Ishikawa (cell line): ENCODE results near the gene BCAT1.

Source experiments
- CEBPB ChIP-seq: IDR thresholded peaks from 2 replicates; pipeline ENCODE4 v1.6.1; 2012
- CREB1 ChIP-seq: IDR thresholded peaks from 2 replicates; pipeline ENCODE4 v1.6.1; 2012; ENCODE audit warnings: low read depth
- EGR1 ChIP-seq: IDR thresholded peaks from 2 replicates; pipeline ENCODE4 v1.6.1; 2012
- EP300 ChIP-seq: IDR thresholded peaks from 2 replicates; pipeline ENCODE4 v1.6.1; 2012; ENCODE audit warnings: borderline replicate concordance
- FOXM1 ChIP-seq: IDR thresholded peaks from 2 replicates; pipeline ENCODE4 v1.6.1; 2012; ENCODE audit warnings: low read depth, borderline replicate concordance
- NFIC ChIP-seq: IDR thresholded peaks from 2 replicates; pipeline ENCODE4 v1.6.1; 2012
- RAD21 ChIP-seq: IDR thresholded peaks from 2 replicates; pipeline ENCODE4 v1.6.1; 2012; ENCODE audit warnings: low read depth
- TAF1 ChIP-seq: IDR thresholded peaks from 2 replicates; pipeline ENCODE4 v1.6.1; 2012; ENCODE audit warnings: low read depth, mild to moderate bottlenecking
- TEAD4 ChIP-seq: IDR thresholded peaks from 2 replicates; pipeline ENCODE4 v1.6.1; 2012
- YY1 ChIP-seq: IDR thresholded peaks from 2 replicates; pipeline ENCODE4 v1.6.1; 2012; ENCODE audit warnings: low read depth
- ZBTB7A ChIP-seq: IDR thresholded peaks from 2 replicates; pipeline ENCODE4 v1.6.1; 2012; ENCODE audit warnings: low read depth
- TF ChIP-seq, protein P1 (sequence below): IDR thresholded peaks from 2 replicates; pipeline ENCODE4 v1.6.1; 2012
- TF ChIP-seq, protein P2 (sequence below): IDR thresholded peaks from 2 replicates; pipeline ENCODE4 v1.6.1; 2012
- TF ChIP-seq, protein P3 (sequence below): IDR thresholded peaks from 2 replicates; pipeline ENCODE4 v1.6.1; 2012; ENCODE audit warnings: low read depth, mild to moderate bottlenecking

DNA sequence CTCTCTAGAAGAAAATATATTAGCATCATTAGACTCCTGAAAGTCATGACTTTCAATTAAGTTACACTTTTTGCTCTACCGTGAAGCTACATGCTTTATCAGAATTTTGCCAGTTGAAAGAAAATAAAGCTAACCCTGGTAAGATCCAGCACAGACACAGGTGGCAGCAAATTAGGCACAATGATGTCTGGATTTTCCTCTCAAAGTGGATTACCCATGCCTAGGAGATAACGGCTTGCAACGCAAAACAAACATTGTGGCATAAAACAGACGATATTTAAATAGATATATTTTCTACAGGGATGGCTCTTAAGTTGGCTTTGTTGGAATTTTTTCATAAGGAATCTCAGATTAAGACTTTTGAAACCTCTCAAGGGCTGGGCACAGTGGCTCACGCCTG, 33.4 kb downstream of the BCAT1 start:
- TF ChIP-seq CREB1 (no peak), TAF1 (no peak), RAD21 (no peak), EP300 (no peak), NFIC (no peak), ZBTB7A (no peak), CEBPB (no peak), TEAD4 (no peak), EGR1 (no peak), FOXM1 (no peak), YY1 (no peak)
- TF ChIP-seq, protein P1, sequence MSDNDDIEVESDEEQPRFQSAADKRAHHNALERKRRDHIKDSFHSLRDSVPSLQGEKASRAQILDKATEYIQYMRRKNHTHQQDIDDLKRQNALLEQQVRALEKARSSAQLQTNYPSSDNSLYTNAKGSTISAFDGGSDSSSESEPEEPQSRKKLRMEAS: no peak
- TF ChIP-seq, protein P2, sequence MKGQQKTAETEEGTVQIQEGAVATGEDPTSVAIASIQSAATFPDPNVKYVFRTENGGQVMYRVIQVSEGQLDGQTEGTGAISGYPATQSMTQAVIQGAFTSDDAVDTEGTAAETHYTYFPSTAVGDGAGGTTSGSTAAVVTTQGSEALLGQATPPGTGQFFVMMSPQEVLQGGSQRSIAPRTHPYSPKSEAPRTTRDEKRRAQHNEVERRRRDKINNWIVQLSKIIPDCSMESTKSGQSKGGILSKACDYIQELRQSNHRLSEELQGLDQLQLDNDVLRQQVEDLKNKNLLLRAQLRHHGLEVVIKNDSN: no peak
- TF ChIP-seq, protein P3, sequence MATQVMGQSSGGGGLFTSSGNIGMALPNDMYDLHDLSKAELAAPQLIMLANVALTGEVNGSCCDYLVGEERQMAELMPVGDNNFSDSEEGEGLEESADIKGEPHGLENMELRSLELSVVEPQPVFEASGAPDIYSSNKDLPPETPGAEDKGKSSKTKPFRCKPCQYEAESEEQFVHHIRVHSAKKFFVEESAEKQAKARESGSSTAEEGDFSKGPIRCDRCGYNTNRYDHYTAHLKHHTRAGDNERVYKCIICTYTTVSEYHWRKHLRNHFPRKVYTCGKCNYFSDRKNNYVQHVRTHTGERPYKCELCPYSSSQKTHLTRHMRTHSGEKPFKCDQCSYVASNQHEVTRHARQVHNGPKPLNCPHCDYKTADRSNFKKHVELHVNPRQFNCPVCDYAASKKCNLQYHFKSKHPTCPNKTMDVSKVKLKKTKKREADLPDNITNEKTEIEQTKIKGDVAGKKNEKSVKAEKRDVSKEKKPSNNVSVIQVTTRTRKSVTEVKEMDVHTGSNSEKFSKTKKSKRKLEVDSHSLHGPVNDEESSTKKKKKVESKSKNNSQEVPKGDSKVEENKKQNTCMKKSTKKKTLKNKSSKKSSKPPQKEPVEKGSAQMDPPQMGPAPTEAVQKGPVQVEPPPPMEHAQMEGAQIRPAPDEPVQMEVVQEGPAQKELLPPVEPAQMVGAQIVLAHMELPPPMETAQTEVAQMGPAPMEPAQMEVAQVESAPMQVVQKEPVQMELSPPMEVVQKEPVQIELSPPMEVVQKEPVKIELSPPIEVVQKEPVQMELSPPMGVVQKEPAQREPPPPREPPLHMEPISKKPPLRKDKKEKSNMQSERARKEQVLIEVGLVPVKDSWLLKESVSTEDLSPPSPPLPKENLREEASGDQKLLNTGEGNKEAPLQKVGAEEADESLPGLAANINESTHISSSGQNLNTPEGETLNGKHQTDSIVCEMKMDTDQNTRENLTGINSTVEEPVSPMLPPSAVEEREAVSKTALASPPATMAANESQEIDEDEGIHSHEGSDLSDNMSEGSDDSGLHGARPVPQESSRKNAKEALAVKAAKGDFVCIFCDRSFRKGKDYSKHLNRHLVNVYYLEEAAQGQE: no peak
